ENCODE data around the gene ERVH48-1.
"Not testable (repeated sequence)": the region's sequence is repeated elsewhere in the genome, so short reads cannot be mapped to it uniquely, and the experiment has no call there.

ERVH48-1 gene

GRCh38 chr21:42937960-42938605 is 12.7 kb upstream of the ERVH48-1 start:
- Histone ChIP-seq H3K27me3 (ENCODE audit: low read depth, low read length) (no peaks in the 10 kb centered on the region), H3K9me3 (ENCODE audit: control insufficient read depth in 1 of 2, low read length in 2 of 2) (no peaks in the 10 kb centered on the region), H3K4me1 (ENCODE audit: control insufficient read depth in 1 of 2, insufficient read depth in 2 of 2, low read length in 2 of 2) (no peaks in the 10 kb centered on the region), H3K4me3 (ENCODE audit: low read depth in 1 of 2, low read length in 2 of 2) (no peak overlapping the region), H3K36me3 (ENCODE audit: control insufficient read depth in 1 of 2, insufficient read depth in 2 of 2, low read length in 2 of 2) (no peaks in the 10 kb centered on the region), H3K27ac (ENCODE audit: low read length) (no peak overlapping the region)

- H3K9me3 ChIP-seq (ENCODE audit: control insufficient read depth in 1 of 2, low read length in 2 of 2); H3K36me3 ChIP-seq (ENCODE audit: control insufficient read depth in 1 of 2, insufficient read depth in 2 of 2, low read length in 2 of 2); H3K4me1 ChIP-seq (ENCODE audit: control insufficient read depth in 1 of 2, insufficient read depth in 2 of 2, low read length in 2 of 2); H3K4me3 ChIP-seq (ENCODE audit: low read depth in 1 of 2, low read length in 2 of 2); H3K27me3 ChIP-seq (ENCODE audit: low read depth, low read length); H3K27ac ChIP-seq (ENCODE audit: low read length): not testable (repeated sequence)
Observed at GRCh38 chr21:42937034-42937940, 11.9 kb upstream of the ERVH48-1 start.

GRCh38 chr21:42936360-42936759 is 10.9 kb upstream of the ERVH48-1 start:
- not testable (repeated sequence) for H3K9me3 ChIP-seq (ENCODE audit: control insufficient read depth in 1 of 2, low read length in 2 of 2); H3K36me3 ChIP-seq (ENCODE audit: control insufficient read depth in 1 of 2, insufficient read depth in 2 of 2, low read length in 2 of 2); H3K27me3 ChIP-seq (ENCODE audit: low read depth, low read length); H3K4me3 ChIP-seq (ENCODE audit: low read depth in 1 of 2, low read length in 2 of 2); H3K4me1 ChIP-seq (ENCODE audit: control insufficient read depth in 1 of 2, insufficient read depth in 2 of 2, low read length in 2 of 2); H3K27ac ChIP-seq (ENCODE audit: low read length)

GRCh38 chr21:42933973-42934372 is 8.5 kb upstream of the ERVH48-1 start:
- H3K36me3 ChIP-seq (ENCODE audit: control insufficient read depth in 1 of 2, insufficient read depth in 2 of 2, low read length in 2 of 2); H3K4me1 ChIP-seq (ENCODE audit: control insufficient read depth in 1 of 2, insufficient read depth in 2 of 2, low read length in 2 of 2); H3K27ac ChIP-seq (ENCODE audit: low read length); H3K27me3 ChIP-seq (ENCODE audit: low read depth, low read length); H3K4me3 ChIP-seq (ENCODE audit: low read depth in 1 of 2, low read length in 2 of 2); H3K9me3 ChIP-seq (ENCODE audit: control insufficient read depth in 1 of 2, low read length in 2 of 2): not testable (repeated sequence)

- H3K9me3 ChIP-seq (ENCODE audit: control insufficient read depth in 1 of 2, low read length in 2 of 2); H3K27me3 ChIP-seq (ENCODE audit: low read depth, low read length); H3K4me3 ChIP-seq (ENCODE audit: low read depth in 1 of 2, low read length in 2 of 2); H3K4me1 ChIP-seq (ENCODE audit: control insufficient read depth in 1 of 2, insufficient read depth in 2 of 2, low read length in 2 of 2); H3K36me3 ChIP-seq (ENCODE audit: control insufficient read depth in 1 of 2, insufficient read depth in 2 of 2, low read length in 2 of 2); H3K27ac ChIP-seq (ENCODE audit: low read length): not testable (repeated sequence)
Observed at GRCh38 chr21:42933137-42933970, 7.9 kb upstream of the ERVH48-1 start.

GRCh38 chr21:42932378-42933136 is 7.1 kb upstream of the ERVH48-1 start:
- not testable (repeated sequence) for H3K4me3 ChIP-seq (ENCODE audit: low read depth in 1 of 2, low read length in 2 of 2); H3K4me1 ChIP-seq (ENCODE audit: control insufficient read depth in 1 of 2, insufficient read depth in 2 of 2, low read length in 2 of 2); H3K27ac ChIP-seq (ENCODE audit: low read length); H3K36me3 ChIP-seq (ENCODE audit: control insufficient read depth in 1 of 2, insufficient read depth in 2 of 2, low read length in 2 of 2); H3K27me3 ChIP-seq (ENCODE audit: low read depth, low read length); H3K9me3 ChIP-seq (ENCODE audit: control insufficient read depth in 1 of 2, low read length in 2 of 2)

GRCh38 chr21:42931560-42932235 is 6.3 kb upstream of the ERVH48-1 start:
- H3K9me3 ChIP-seq (ENCODE audit: control insufficient read depth in 1 of 2, low read length in 2 of 2): no peaks in the 10 kb centered on the region
- no peak overlapping the region for H3K4me3 ChIP-seq (ENCODE audit: low read depth in 1 of 2, low read length in 2 of 2)
- H3K4me1 ChIP-seq (ENCODE audit: control insufficient read depth in 1 of 2, insufficient read depth in 2 of 2, low read length in 2 of 2): no peaks in the 10 kb centered on the region
- no peaks in the 10 kb centered on the region for H3K27me3 ChIP-seq (ENCODE audit: low read depth, low read length)
- H3K36me3 ChIP-seq (ENCODE audit: control insufficient read depth in 1 of 2, insufficient read depth in 2 of 2, low read length in 2 of 2): no peaks in the 10 kb centered on the region
- no peak overlapping the region for H3K27ac ChIP-seq (ENCODE audit: low read length)

GRCh38 chr21:42929969-42930368 is 4.5 kb upstream of the ERVH48-1 start:
- Histone ChIP-seq H3K4me3 (ENCODE audit: low read depth in 1 of 2, low read length in 2 of 2) (no peak overlapping the region), H3K4me1 (ENCODE audit: control insufficient read depth in 1 of 2, insufficient read depth in 2 of 2, low read length in 2 of 2) (no peaks in the 10 kb centered on the region), H3K27me3 (ENCODE audit: low read depth, low read length) (no peaks in the 10 kb centered on the region), H3K27ac (ENCODE audit: low read length) (no peak overlapping the region), H3K36me3 (ENCODE audit: control insufficient read depth in 1 of 2, insufficient read depth in 2 of 2, low read length in 2 of 2) (no peaks in the 10 kb centered on the region), H3K9me3 (ENCODE audit: control insufficient read depth in 1 of 2, low read length in 2 of 2) (no peaks in the 10 kb centered on the region)

- not testable (repeated sequence) for H3K36me3 ChIP-seq (ENCODE audit: control insufficient read depth in 1 of 2, insufficient read depth in 2 of 2, low read length in 2 of 2); H3K27me3 ChIP-seq (ENCODE audit: low read depth, low read length); H3K27ac ChIP-seq (ENCODE audit: low read length); H3K4me1 ChIP-seq (ENCODE audit: control insufficient read depth in 1 of 2, insufficient read depth in 2 of 2, low read length in 2 of 2); H3K4me3 ChIP-seq (ENCODE audit: low read depth in 1 of 2, low read length in 2 of 2); H3K9me3 ChIP-seq (ENCODE audit: control insufficient read depth in 1 of 2, low read length in 2 of 2)
Observed at GRCh38 chr21:42927474-42928200, 2.2 kb upstream of the ERVH48-1 start.

GRCh38 chr21:42924433-42924751 is 1.0 kb downstream of the ERVH48-1 start:
- H3K36me3 ChIP-seq (ENCODE audit: control insufficient read depth in 1 of 2, insufficient read depth in 2 of 2, low read length in 2 of 2): no peaks in the 10 kb centered on the region
- H3K27me3 ChIP-seq (ENCODE audit: low read depth, low read length): no peaks in the 10 kb centered on the region
- no peak overlapping the region for H3K4me3 ChIP-seq (ENCODE audit: low read depth in 1 of 2, low read length in 2 of 2)
- H3K4me1 ChIP-seq (ENCODE audit: control insufficient read depth in 1 of 2, insufficient read depth in 2 of 2, low read length in 2 of 2): no peaks in the 10 kb centered on the region
- no peak overlapping the region for H3K27ac ChIP-seq (ENCODE audit: low read length)
- H3K9me3 ChIP-seq (ENCODE audit: control insufficient read depth in 1 of 2, low read length in 2 of 2): no peaks in the 10 kb centered on the region
